NCI-H2227 (cell line): ENCODE data around the gene ZSCAN23.
A peak's percentile ranks its signal among the peaks of the same experiment; 100 is the strongest.
"Not testable (repeated sequence)": the region's sequence is repeated elsewhere in the genome, so short reads cannot be mapped to it uniquely, and the experiment has no call there.

Experiments used
- DNase-seq: peaks from one replicate; lab custom pipeline; 2025; ENCODE audit not compliant: unreplicated experiment; lab: John Stamatoyannopoulos, UW

The ZSCAN23 gene

DNA sequence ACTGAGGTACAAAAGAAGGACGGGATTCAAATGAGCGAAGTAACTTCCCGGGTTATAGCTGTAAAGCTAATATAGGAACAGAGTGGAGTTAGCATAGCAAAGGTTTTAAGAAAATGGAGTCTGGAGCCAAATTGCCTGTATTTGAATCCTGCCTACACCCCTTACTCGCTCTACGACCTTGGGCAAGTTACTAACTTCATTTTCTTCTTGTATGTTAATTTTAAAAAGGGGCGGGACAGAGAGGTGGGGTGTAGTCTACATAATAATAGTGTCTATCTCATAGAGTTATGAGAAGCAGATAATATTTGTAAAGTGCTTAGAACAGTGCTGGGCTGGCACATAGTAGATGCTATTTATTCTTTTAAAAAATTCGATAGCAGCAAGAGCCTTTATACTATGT lies 705 bp downstream of the ZSCAN23 start:
- peak; percentile 34 for DNase-seq

- no peak for DNase-seq
These were observed 6.9 kb downstream of the ZSCAN23 start for GRCh38 chr6:28436404-28436803.

DNA sequence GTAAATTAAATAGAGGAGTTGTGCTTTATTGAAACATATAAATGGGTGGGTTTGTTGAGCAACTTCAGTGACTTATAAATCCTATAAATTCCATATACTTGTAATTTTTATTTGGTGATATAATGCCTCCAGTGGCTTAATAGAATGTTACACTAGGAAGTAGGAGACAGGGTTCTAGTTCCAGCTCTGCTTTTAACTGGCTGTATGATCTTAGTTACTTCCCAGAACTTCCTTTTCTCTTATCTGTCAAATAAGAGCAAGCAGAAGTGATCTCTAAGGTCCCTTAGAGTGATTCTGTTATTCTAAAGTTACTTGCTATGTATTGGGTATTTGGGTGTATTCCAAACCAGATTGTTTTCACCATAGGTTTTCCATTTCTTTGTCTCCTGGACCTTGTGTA lies 10.2 kb downstream of the ZSCAN23 start:
- DNase-seq, result no peak

DNA sequence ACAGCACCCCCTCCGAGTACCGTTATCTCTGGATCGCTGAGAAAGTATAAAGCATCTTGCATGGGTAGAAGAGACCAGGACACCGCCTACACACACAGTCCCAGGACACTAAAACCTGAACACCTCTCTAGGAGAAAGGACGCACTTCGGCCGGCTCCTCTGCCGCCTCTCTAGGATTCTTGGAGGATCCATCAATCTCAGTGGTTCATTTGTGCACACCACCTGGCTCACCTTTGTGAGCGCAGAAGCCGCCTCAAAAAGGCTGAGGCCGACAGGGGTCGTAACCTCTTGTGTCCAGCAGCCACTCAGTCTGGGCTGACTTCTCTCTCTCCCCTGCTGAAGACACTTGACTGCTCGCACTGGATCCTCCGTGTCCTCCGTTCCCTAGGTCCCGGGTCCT lies 13.5 kb downstream of the ZSCAN23 start:
- no peak for DNase-seq

- no peak for DNase-seq
These were observed 17.2 kb downstream of the ZSCAN23 start for GRCh38 chr6:28425944-28426541.

DNA sequence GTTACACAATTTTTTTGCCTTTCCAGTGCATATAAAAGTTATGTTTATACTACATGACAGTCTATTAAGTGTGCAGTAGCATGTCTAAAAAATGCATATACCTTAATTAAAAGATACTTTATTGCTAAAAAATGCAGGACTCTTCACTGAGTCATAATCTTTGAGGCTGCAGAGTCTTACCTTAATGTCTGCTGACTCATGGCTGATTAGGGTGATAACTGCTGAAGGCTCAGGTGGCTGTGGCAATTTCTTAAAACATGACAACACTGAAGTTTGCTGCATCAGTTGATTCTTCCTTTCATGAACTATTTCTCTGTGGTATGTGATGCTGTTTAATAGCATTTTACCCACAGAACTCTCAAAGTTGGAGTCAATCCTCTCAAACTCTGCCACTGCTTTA lies 19.1 kb downstream of the ZSCAN23 start:
- DNase-seq, result no peak

GRCh38 chr6:28423546-28423945 lies 19.7 kb downstream of the ZSCAN23 start:
- DNase-seq, result no peak

GRCh38 chr6:28413681-28414080 lies 29.6 kb downstream of the ZSCAN23 start:
- DNase-seq, result no peak

DNA sequence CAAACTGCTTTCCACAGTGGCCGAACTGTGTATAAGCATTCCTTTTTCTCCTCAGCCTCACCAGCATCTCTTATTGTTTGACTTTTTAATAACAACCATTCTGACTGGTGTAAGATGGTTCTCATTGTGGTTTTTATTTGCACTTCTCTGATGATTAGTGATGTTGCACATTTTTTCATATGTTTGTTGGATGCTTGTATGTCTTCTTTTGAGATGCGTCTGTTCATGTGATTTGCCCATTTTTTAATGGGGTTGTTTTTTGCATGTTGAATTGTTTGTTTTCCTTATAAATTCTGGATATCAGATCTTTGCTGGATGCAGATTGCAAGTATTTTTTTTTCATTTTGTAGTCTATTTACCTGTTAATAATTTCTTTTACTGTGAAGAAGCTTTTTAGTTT lies 32.5 kb downstream of the ZSCAN23 start:
- no peak for DNase-seq

DNA sequence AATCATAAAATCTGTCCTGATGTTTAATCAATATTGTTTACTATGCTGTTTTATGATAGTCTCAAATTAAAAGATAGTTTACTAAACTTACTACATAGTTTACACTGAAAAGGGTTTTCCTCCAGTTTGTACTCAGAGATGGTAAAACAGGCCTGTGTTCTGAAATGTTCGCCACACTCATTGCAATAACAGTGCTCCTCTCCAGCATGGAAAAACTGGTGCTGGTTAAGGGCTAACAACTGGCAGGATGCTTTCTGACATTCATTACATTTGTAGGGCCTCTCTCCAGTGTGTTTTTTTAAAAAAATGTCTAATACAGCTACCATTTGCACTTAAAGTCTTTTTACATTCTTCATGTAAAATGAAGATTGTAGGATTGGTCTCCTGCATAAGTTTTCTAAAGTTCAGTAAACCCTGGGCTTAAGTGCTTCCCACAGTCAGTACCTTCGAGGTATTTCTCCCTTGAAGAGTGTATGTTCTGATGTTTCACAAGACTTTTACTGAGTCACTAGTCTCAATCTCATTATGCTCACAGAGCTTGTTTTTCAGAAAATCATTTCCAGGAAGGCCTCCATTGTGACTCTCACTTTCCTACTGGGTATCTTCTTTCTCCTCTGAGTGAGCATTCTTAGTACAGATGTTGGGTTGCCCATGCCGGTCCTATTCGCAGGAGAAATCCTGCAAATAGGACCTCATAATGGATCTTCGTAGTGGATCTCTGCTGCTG lies 35.1 kb downstream of the ZSCAN23 start:
- DNase-seq, result no peak

GRCh38 chr6:28407401-28407800 lies 35.9 kb downstream of the ZSCAN23 start:
- DNase-seq, result no peak

DNA sequence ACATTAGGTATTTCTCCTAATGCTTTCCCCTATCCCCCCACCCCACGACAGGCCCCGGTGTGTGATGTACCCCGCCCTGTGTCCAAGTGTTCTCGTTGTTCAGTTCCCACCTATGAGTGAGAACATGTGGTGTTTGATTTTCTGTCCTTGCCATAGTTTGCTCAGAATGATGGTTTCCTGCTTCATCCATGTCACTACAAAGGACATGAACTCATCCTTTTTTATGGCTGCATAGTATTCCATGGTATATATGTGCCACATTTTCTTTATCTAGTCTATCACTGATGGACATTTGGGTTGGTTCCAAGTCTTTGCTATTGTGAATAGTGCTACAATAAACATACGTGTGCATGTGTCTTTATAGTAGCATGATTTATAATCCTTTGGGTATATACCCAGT lies 39.4 kb downstream of the ZSCAN23 start:
- not testable (repeated sequence) for DNase-seq

DNA sequence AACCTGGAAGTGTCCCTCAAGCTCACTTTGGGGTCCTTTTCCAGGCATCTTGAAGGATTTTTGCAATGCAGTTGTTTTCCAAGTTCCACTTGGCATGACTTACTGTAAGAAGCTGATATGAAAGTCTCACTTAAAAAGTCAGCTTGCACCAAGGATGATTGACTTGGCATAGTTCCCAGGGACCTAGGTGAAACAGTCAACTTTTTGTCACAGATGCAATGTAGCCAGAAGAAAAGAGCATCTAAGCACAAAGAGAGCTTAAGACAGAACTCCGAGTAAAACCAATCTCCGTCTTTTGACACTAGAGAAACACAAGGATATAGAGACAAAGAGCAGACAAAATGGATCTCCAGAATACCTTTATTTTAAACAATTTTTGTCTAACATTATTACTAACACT lies 41.1 kb downstream of the ZSCAN23 start:
- DNase-seq, result no peak

GRCh38 chr6:28401172-28401571 lies 42.1 kb downstream of the ZSCAN23 start:
- no peak for DNase-seq

DNA sequence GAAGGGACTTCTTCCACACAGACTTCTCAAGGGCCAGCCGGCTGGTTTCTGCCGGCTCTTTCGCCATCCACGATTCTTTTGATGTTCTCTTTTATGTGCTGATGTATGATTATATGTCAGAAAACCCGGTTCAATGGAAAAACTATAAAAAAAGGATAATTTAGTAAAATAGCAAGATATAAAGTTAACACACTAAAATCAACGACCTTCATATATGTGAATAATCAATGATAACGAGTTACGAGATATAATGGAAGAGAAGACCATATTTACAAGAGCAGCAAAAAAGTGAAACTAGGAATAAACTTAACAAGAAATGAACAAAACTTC lies 43.2 kb downstream of the ZSCAN23 start:
- no peak for DNase-seq

DNA sequence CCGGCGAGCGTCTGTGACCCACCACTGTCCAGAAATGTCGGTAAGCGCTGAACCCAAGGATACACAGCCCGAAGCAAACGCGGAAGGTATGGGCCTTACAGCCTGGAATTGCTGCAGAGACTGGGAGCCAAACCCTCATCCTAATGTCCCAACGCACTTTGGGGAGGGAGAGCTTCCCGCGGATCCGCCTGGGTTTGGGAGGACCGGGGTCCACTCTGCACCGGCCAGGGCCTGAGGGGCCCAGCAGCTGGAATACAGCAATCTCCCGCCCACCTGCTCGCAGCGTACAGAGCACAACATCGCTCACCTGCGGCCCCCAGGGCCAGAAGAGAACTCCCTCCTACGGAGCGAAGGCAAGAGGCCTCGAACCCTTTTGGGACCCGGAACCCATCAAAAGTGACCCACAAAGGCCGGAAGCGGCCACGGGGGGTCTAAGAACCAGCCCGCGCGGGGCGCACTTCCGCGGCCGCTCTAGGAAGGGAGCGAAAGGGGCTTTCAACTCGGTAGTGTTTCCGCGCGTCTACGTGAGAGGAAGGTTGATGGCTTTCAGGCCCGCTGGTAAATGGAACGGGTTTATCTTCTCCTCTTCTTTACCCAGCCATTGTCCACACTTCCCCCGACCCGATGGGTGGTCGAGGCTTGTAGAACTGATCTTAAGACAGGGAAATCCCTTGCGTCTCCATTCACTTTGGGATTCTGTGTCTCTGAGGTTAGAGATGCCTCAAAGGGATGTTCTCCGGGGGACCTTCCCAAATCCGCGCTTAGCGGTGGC lies 43.8 kb downstream of the ZSCAN23 start, which contains the start of gene ZSCAN12:
Gene ZSCAN12, minus strand, starts transcription at position 398 of the 772 bp plus-strand sequence. CDS start 1,342 bp downstream, outside the sequence.
- peak; percentile 96 for DNase-seq

DNA sequence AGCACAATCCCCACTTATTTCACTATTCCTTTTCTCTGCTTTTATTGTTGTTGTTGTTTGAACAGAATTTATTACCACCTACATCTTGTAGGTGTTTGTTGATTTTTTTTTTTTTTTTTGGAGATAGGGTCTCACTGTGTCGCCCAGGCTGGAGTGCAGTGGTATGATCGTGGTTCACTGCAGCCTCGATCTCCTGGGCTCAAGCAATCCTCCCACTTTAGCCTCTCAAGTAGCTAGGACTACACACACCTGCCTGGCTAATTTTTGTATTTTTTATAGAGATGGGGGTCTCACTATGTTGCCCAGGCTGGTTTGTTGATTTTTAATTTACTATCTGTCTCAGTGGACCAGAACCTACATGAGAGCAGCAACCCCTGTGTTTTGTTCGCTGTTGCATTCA lies 47.4 kb downstream of the ZSCAN23 start:
- DNase-seq, result no peak

DNA sequence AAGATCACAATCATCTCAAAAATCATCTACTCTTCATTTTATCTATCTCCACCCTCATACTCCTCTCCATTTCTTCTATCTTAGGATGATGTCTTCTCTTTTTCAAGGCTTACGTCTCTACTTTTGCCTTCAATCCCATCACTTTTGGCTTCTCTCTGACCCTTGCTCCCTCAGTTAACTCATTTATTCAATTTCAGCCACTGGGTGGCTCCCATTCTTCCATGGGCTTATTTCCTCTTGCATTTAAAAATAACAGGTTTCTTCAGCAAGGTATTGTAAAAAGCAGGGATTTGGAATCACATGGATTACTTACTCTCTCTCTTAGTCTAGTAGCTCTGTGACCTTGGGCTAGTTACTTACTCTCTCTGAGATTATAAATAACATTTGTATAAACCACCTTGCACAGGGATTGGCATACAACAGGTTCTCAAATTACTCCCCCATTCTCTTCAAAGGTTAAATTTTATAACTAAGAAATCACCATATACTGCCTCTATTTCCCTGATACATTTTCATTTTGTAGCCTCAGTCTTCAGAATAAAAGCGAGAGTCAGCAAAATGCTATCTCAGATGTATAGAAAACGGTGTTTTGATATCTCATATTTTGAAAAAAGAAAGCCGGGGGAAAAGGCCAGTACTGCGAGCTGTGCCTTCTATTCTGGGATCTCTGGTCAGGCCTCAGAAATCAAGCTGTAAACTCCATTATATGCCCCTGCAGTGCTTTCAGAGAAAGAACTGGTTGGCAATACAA lies 49.2 kb downstream of the ZSCAN23 start:
- DNase-seq, result peak; percentile 12

DNA sequence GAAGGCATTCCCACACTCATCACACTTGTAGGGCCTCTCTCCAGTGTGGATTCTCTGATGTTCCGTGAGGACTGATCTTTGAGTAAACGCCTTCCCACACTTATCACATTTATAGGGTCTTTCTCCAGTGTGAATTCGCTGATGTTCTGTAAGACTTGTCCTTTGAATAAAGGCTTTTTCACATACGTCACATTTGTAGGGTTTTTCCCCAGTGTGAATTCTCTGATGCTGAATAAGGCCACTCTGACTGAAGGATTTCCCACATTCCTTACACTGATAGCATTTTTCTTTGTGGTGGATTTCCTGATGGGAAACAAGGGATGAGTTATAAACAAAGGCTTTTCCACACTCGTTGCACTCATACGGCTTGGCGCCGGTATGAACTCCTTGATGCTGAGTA lies 52.6 kb downstream of the ZSCAN23 start:
- no peak for DNase-seq

DNA sequence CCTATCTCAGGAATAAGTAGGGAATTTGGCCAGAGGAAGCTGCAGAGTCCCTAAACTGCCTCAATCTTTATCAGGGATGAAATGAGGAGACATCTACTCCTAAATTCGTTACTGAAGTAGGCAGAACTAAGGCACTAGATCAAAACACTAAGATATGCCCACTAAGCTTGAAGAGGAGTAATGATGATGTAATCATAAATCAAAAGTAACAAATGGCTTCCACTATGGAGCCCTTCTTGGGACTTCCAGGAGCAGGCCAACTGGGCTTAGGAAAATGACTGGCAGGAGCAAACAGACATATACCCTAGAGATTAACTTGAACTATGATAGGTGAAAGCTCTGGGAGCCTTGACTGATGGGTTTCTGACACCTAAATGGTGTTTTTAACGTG lies 59.2 kb downstream of the ZSCAN23 start:
- no peak for DNase-seq
